Measurements from ENCODE around the gene CTBP1. TPM values are rescaled to one million over a fixed set of nuclear protein-coding genes. Genes with fewer than 3 reads are reported as not detected.
"Not testable (repeated sequence)": the region's sequence is repeated elsewhere in the genome, so short reads cannot be mapped to it uniquely, and the experiment has no call there.

The CTBP1 gene
- total and polyA plus RNA-seq, 4 donors = 98.8 to 232 (median 168) TPM

DNA sequence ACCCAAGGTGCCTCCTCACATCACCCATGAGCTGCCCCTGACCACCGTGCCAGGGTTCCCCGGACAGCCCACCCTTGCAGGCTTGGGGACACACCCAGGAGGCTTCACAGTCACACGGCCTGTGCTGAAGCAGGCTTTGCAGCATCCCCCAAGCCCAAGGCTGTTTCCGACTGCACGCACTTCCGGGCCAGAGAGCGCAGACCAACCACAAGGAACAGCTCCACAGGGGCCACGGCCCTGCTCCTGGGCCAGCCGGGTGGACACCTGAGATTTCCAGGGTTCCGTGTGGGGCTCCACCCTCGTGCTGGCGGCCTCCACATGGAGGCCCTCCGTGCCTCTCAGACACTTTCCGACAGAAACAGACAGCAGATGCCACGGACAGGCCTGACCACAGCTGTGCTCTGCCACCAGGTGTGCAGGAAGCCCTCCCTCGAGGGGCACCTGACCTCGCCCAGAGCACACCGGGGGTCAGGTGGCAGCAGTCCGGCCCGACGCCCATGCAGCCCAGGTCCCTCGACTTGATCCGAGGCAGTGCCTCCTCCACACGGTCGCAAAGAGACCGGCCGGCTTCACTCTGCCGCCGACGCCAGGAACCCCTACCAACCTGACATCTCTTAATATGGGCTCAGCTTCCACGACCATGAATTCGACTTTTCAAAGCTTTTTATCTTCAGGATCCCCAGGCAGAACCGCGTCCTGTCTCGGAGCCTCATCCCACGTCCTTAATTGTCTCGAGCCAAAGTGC is 8.0 kb downstream of the CTBP1 start:
- H3K36me3 ChIP-seq (ENCODE audit: control insufficient read depth, insufficient read depth, low read length) = peaks cover 99% of the 10 kb centered on the region
- no peak overlapping the region for H3K27ac ChIP-seq (ENCODE audit: low read depth, low read length)
- WGBS (ENCODE audit: insufficient coverage) = 92% methylated on average over 37 of the region's 37 CpGs
- H3K4me3 ChIP-seq (ENCODE audit: low read depth, low read length) = no peak overlapping the region
- DNase-seq (ENCODE audit: low read depth in 4 of 6, low spot score in 6 of 6) = no peak
- H3K27me3 ChIP-seq (ENCODE audit: control insufficient read depth, insufficient read depth, low read length) = no peaks in the 10 kb centered on the region
- H3K4me1 ChIP-seq (ENCODE audit: control insufficient read depth, insufficient read depth, low read length) = peaks cover 47% of the 10 kb centered on the region
- H3K9me3 ChIP-seq (ENCODE audit: control insufficient read depth, insufficient read depth, low read length) = no peaks in the 10 kb centered on the region

DNA sequence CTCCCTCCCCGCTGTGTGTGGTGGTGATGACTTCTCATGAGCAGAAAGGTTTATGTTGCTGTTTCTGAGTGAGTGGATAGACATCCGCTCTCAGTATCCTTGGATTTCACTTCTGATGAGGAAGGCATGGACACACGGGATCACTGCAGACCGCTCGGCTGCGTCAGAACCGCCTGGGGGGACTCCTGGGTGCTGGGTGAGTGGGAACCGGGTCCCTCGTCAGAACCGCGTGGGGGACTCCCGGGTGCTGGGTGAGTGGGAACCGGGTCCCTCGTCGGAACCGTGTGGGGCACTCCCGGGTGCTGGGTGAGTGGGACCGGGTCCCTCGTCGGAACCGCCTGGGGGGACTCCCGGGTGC is 9.0 kb downstream of the CTBP1 start:
- 96% methylated on average over 21 of the region's 22 CpGs for WGBS (ENCODE audit: insufficient coverage)
- Histone ChIP-seq H3K27me3 (ENCODE audit: control insufficient read depth, insufficient read depth, low read length) (no peaks in the 10 kb centered on the region), H3K9me3 (ENCODE audit: control insufficient read depth, insufficient read depth, low read length) (no peaks in the 10 kb centered on the region), H3K4me3 (ENCODE audit: low read depth, low read length) (no peak overlapping the region), H3K4me1 (ENCODE audit: control insufficient read depth, insufficient read depth, low read length) (peaks cover 45% of the 10 kb centered on the region), H3K36me3 (ENCODE audit: control insufficient read depth, insufficient read depth, low read length) (peaks cover 99% of the 10 kb centered on the region), H3K27ac (ENCODE audit: low read depth, low read length) (no peak overlapping the region)
- DNase-seq (ENCODE audit: low read depth in 4 of 6, low spot score in 6 of 6) = no peak

DNA sequence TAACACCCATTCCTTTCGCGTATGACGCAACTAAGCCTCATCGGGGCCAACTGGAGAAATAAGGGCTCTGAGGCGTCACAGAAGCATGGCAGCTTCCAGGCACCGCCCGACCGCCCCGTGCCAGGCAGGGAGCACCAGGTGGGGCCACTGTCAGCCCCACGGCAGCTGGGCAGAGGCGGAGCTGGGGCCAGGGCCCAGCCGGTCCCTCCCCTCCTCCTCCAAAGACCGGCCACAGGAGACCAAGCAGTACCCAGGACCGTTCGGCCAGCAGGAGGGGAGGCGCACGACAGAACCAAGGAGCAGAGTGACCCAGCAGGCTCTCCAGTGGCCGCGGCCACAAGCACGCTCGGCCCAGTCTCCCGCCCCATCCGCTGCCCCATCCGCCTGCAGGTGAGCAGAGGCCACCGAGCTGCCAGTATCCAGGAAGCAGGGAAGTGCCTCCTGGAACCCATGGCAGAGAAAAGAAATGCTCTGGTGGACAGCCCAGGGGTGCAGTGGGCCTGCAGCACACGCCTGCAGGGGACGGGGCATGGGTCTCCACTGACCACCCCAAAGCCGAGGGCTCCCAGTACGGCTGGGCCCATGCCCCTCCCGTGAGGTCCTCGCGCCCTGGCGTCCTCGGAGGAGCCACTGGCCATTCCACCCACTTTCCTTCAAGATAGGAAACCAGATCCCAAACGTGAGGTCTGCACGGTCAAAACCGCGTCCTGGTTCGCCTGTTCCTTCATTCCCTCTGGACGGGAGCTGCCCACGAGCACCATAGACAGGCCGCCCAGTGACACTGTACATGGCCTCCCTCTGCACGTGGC is 9.6 kb downstream of the CTBP1 start:
- 90% methylated on average over 40 of the region's 43 CpGs for WGBS (ENCODE audit: insufficient coverage)
- Histone ChIP-seq H3K4me3 (ENCODE audit: low read depth, low read length) (no peak overlapping the region), H3K36me3 (ENCODE audit: control insufficient read depth, insufficient read depth, low read length) (peaks cover 99% of the 10 kb centered on the region), H3K27me3 (ENCODE audit: control insufficient read depth, insufficient read depth, low read length) (no peaks in the 10 kb centered on the region), H3K4me1 (ENCODE audit: control insufficient read depth, insufficient read depth, low read length) (peaks cover 45% of the 10 kb centered on the region), H3K9me3 (ENCODE audit: control insufficient read depth, insufficient read depth, low read length) (no peaks in the 10 kb centered on the region), H3K27ac (ENCODE audit: low read depth, low read length) (no peak overlapping the region)
- DNase-seq (ENCODE audit: low read depth in 4 of 6, low spot score in 6 of 6) = no peak

DNA sequence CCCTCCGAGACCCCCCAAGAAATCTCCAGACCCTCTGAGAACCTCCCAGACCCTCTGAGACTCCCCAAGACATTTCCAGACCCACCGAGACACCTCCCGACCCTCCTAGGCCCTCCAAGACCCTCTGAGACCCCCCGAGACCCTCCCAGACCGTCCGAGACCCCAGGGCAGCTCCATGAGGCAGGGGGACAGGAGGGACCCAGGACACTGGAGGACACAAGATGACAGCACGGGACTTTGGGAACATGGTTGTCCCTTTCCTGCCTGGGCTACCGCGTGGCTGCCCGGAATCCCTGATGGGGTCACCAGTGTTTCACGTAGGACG is 10.3 kb downstream of the CTBP1 start:
- 90% methylated on average over 7 of the region's 12 CpGs for WGBS (ENCODE audit: insufficient coverage)
- DNase-seq (ENCODE audit: low read depth in 4 of 6, low spot score in 6 of 6) = no peak
- Histone ChIP-seq H3K4me1 (ENCODE audit: control insufficient read depth, insufficient read depth, low read length) (peaks cover 45% of the 10 kb centered on the region), H3K27ac (ENCODE audit: low read depth, low read length) (no peak overlapping the region), H3K27me3 (ENCODE audit: control insufficient read depth, insufficient read depth, low read length) (no peaks in the 10 kb centered on the region), H3K9me3 (ENCODE audit: control insufficient read depth, insufficient read depth, low read length) (no peaks in the 10 kb centered on the region), H3K4me3 (ENCODE audit: low read depth, low read length) (no peak overlapping the region), H3K36me3 (ENCODE audit: control insufficient read depth, insufficient read depth, low read length) (peaks cover 99% of the 10 kb centered on the region)

DNA sequence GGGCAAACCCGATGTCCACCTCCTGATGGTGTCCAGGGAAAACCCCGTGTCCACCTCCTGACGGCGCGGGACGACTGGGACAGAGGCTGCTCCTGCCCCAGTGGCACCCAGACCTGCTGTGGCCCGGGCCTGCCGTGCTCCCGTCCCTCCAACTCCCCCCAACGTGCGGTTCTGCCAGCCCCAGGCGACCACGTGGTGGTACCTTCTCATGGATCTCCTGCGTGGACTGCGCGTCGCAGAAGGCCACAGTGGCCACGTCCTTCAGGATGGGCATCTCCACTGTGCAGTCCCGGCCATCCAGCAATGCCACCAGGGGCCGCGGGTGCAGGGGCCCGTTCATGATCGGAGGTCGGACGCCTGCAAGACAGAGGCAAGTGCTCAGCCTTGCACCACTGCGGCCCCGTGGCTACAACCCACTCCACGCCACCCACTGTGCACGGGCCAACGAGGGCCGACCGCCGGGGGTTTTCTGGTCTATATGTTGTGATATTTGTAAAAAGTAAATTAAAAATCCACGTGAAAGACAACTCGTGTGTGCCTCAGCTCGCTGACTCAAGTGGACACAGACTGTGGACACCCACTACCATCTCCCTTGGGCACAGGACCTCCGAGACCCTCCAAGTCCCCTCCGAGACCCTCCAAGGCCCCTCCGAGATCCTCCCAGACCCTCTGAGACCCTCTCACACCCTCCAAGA is 10.8 kb downstream of the CTBP1 start:
- 96% methylated on average over 39 of the region's 39 CpGs for WGBS (ENCODE audit: insufficient coverage)
- Histone ChIP-seq H3K36me3 (ENCODE audit: control insufficient read depth, insufficient read depth, low read length) (peaks cover 99% of the 10 kb centered on the region), H3K27me3 (ENCODE audit: control insufficient read depth, insufficient read depth, low read length) (no peaks in the 10 kb centered on the region), H3K4me1 (ENCODE audit: control insufficient read depth, insufficient read depth, low read length) (peaks cover 45% of the 10 kb centered on the region), H3K9me3 (ENCODE audit: control insufficient read depth, insufficient read depth, low read length) (no peaks in the 10 kb centered on the region), H3K27ac (ENCODE audit: low read depth, low read length) (no peak overlapping the region), H3K4me3 (ENCODE audit: low read depth, low read length) (no peak overlapping the region)
- no peak for DNase-seq (ENCODE audit: low read depth in 4 of 6, low spot score in 6 of 6)

DNA sequence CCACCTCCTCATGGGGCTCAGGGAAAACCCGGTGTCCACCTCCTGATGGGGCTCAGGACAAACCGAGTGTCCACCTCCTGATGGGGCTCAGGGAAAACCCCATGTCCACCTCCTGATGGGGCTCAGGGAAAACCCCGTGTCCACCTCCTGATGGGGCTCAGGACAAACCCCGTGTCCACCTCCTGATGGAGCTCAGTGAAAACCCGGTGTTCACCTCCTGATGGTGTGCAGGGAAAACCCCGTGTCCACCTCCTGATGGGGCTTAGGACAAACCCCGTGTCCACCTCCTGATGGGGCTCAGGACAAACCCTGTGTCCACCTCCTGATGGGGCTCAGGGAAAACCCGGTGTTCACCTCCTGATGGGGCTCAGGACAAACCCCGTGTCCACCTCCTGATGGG is 11.7 kb downstream of the CTBP1 start:
- H3K4me1 ChIP-seq (ENCODE audit: control insufficient read depth, insufficient read depth, low read length) = peaks cover 44% of the 10 kb centered on the region
- WGBS (ENCODE audit: insufficient coverage) = 97% methylated on average over 9 of the region's 9 CpGs
- DNase-seq (ENCODE audit: low read depth in 4 of 6, low spot score in 6 of 6) = not testable (repeated sequence)

DNA sequence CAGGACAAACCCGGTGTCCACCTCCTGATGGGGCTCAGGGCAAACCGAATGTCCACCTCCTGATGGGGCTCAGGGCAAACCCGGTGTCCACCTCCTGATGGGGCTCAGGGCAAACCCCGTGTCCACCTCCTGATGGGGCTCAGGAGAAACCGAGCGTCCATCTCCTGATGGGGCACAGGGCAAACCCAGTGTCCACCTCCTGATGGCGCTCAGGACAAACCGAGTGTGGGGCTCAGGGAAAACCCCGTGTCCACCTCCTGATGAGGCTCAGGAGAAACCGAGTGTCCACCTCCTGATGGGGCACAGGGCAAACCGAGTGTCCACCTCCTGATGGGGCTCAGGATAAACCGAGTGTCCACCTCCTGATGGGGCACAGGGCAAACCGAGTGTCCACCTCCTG is 12.1 kb downstream of the CTBP1 start:
- not testable (repeated sequence) for H3K27ac ChIP-seq (ENCODE audit: low read depth, low read length); DNase-seq (ENCODE audit: low read depth in 4 of 6, low spot score in 6 of 6); H3K9me3 ChIP-seq (ENCODE audit: control insufficient read depth, insufficient read depth, low read length); H3K4me3 ChIP-seq (ENCODE audit: low read depth, low read length); H3K27me3 ChIP-seq (ENCODE audit: control insufficient read depth, insufficient read depth, low read length)
- H3K36me3 ChIP-seq (ENCODE audit: control insufficient read depth, insufficient read depth, low read length) = peaks cover 96% of the 10 kb centered on the region
- 96% methylated on average over 13 of the region's 13 CpGs for WGBS (ENCODE audit: insufficient coverage)
- peaks cover 40% of the 10 kb centered on the region for H3K4me1 ChIP-seq (ENCODE audit: control insufficient read depth, insufficient read depth, low read length)

More for the DNA sequence above, 11.7 kb downstream of the CTBP1 start:
- not testable (repeated sequence) for H3K4me3 ChIP-seq (ENCODE audit: low read depth, low read length); H3K27ac ChIP-seq (ENCODE audit: low read depth, low read length); H3K27me3 ChIP-seq (ENCODE audit: control insufficient read depth, insufficient read depth, low read length); H3K9me3 ChIP-seq (ENCODE audit: control insufficient read depth, insufficient read depth, low read length)
- H3K36me3 ChIP-seq (ENCODE audit: control insufficient read depth, insufficient read depth, low read length) = peaks cover 98% of the 10 kb centered on the region

DNA sequence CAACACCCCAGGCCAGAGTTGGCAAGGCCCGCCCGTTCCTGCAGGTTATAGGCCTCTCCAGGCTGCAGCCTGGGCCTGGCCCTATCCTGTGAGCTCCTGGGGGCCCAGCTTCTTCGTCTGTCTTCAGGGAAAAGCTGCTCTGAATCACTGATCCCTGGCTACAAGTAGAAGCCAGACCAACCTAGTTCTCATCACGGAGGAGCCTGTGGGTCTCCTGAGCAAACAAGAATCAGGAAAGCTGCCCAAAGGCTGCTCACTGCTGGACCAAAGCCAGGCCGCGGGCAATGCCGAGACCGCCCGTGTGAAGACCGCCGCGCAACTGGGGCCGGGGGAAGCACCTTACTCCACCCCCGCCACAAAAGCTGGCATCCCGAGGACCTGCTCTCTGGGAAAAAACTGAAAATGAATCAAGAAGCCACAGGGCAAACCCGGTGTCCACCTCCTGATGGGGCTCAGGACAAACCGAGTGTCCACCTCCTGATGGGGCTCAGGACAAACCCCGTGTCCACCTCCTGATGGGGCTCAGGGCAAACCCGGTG is 12.8 kb downstream of the CTBP1 start:
- no peak overlapping the region for H3K27ac ChIP-seq (ENCODE audit: low read depth, low read length)
- 86% methylated on average over 19 of the region's 19 CpGs for WGBS (ENCODE audit: insufficient coverage)

DNA sequence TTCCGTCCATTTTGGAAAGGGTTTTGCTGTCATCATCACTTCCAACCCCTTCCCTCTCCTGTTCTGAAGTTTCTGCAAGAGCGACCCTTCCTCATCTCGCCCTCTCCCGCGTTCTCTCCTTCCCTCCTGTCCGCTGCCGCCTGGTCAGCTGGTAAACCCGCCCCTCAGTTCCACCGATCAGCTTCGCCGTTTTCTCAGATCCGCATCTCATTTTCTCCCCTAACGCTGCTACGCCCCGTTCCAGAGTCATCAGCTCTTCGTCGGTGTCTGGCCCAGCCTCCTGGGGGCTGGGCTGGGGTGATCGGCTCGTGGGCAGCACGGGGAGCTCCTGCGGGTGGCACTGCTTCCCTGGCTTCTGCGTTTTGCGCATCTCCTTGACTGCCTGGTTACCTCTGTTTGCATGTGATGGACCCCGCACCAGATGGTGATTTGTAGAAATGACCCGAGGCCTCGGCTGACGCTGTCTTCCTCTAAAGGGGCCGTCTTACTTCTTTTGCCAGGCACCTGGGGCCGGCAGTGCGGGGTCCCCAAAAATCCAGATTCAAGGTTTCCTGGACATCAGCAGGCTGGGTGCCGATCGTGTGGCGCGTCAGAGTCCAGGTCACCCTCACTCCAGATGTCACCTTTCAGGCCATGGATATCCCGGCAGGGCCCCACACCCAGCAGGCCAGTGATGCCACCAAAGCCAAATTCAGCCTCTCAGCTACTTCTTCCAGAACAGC is 13.4 kb downstream of the CTBP1 start:
- H3K27me3 ChIP-seq (ENCODE audit: control insufficient read depth, insufficient read depth, low read length) = no peaks in the 10 kb centered on the region
- 88% methylated on average over 35 of the region's 35 CpGs for WGBS (ENCODE audit: insufficient coverage)
- DNase-seq (ENCODE audit: low read depth in 4 of 6, low spot score in 6 of 6) = no peak
- H3K27ac ChIP-seq (ENCODE audit: low read depth, low read length) = no peak overlapping the region
- peaks cover 96% of the 10 kb centered on the region for H3K36me3 ChIP-seq (ENCODE audit: control insufficient read depth, insufficient read depth, low read length)
- H3K4me3 ChIP-seq (ENCODE audit: low read depth, low read length) = no peak overlapping the region
- peaks cover 35% of the 10 kb centered on the region for H3K4me1 ChIP-seq (ENCODE audit: control insufficient read depth, insufficient read depth, low read length)
- H3K9me3 ChIP-seq (ENCODE audit: control insufficient read depth, insufficient read depth, low read length) = no peaks in the 10 kb centered on the region

More for the DNA sequence above, 12.8 kb downstream of the CTBP1 start:
- no peak for DNase-seq (ENCODE audit: low read depth in 4 of 6, low spot score in 6 of 6)
- H3K9me3 ChIP-seq (ENCODE audit: control insufficient read depth, insufficient read depth, low read length) = no peaks in the 10 kb centered on the region
- H3K4me1 ChIP-seq (ENCODE audit: control insufficient read depth, insufficient read depth, low read length) = peaks cover 35% of the 10 kb centered on the region
- H3K4me3 ChIP-seq (ENCODE audit: low read depth, low read length) = no peak overlapping the region
- peaks cover 96% of the 10 kb centered on the region for H3K36me3 ChIP-seq (ENCODE audit: control insufficient read depth, insufficient read depth, low read length)
- no peaks in the 10 kb centered on the region for H3K27me3 ChIP-seq (ENCODE audit: control insufficient read depth, insufficient read depth, low read length)

All from spinal cord (tissue), 10 donors.